GM19397 (cell line): ENCODE data around the gene UBE3C.
"Not testable (repeated sequence)": the region's sequence is repeated elsewhere in the genome, so short reads cannot be mapped to it uniquely, and the experiment has no call there.

Experiments used
- ATAC-seq: cut with Tn5 transposase; IDR thresholded peaks from one replicate; pipeline ENCODE4 v1.9.1; 2021; ENCODE audit warnings: mild to moderate bottlenecking, moderate library complexity; ENCODE audit not compliant: unreplicated experiment

UBE3C gene

DNA sequence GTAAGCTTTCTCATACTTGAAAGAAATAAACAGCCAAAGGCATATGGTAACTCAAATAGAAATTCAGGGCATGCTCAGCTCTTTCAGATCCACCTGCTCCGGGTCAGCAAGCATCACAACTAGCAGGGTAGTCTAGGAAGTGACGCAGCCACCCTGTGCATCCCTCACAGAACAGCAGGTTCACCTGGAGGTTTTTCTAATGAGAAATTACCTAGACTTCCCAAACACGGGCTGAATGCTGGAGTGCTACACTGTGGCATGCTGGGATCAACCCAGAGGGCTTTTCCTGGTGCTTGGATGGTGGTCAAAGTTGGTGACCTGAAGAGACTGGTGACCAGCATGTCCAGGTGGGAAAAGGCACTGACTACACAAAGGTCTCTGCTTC is 131.3 kb downstream of the UBE3C start:
- ATAC-seq, result no peak

DNA sequence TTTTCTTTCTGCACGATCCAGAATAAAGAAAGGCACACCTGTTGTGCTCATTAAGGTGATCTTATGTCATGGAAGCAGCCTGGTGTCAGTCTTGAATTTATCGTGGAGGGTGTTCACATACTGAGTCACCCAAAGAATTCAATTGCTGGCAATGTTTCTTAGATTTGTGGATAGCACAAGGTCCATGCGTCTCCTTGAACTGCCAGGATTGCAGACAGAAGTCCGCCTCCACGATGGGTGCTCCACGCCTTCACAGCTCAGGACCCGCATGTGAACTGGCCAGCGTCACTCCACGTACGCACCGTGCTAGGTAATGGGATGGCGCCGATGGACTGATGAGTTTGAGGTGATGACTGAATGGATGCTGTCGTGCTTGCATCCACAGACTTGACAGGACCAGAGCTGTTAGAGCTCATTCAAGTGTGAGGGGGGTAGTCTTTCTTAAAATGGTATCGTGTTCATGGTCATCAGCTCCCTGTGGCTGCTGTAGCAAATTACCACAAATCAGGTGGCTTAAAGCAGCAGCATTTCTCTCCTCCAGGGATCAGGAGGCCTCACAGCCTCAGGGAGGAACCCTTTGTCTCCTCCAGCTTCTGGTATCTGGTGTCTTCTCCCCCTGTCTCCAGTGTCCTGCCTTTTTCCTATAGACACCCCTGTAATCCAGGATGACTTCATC is 132.7 kb downstream of the UBE3C start:
- no peak for ATAC-seq

DNA sequence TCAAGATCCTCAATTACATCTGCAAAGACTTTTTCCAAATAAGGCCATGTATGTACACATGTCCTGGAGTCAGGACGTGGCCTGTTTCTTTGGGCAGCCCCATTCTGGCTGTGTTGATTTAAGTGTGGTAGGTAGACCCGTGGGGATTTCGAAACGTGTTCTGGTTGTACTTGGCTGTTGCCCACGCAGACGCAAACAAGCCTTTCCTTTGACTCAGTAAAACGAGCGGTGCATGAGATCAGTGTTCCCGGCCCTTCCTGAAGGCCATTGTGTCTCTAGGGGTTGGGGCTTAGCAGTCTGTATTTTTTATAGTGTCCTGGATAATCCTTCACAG is 133.2 kb downstream of the UBE3C start:
- ATAC-seq, result no peak

DNA sequence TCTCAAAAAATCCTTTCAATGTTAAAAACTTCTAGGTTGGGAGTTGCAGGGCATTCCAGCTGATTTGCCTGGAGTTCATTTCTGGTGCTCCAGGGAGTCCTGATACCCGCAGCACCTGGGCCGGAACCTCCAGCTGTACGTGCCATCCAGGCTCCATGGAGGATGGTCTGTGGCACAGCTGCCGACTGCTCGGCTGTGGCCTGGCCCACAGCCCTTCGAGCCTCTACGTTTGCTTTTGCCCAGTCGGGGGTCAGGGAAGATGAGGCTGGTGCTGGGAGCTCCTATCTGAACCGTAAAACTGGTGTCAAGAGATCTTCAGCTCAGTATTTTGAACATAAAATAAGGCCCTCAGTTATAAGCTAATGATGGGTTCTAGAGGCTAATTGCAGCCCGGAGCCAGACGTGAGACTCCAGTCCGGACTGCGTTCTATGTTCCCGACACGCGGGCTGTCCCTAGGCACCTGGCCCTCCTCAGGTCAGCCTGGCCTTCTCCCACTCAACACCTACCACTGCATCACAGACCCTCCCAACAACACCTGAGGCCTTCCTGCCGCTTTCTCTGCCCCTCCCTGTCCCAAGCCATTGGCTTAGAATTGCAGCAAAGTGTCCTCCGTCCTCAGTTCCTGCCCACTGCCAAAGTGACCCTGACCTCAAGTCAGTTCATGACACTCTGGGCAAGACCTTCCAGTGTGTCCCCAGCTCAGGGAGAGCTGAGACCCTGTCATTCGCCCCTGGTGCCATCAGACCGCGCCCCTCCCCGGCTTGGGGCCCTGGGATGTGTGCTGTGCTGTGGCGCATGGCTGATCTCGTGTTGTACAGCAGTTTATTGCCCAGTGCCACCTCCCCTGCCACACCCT is 133.9 kb downstream of the UBE3C start:
- no peak for ATAC-seq

DNA sequence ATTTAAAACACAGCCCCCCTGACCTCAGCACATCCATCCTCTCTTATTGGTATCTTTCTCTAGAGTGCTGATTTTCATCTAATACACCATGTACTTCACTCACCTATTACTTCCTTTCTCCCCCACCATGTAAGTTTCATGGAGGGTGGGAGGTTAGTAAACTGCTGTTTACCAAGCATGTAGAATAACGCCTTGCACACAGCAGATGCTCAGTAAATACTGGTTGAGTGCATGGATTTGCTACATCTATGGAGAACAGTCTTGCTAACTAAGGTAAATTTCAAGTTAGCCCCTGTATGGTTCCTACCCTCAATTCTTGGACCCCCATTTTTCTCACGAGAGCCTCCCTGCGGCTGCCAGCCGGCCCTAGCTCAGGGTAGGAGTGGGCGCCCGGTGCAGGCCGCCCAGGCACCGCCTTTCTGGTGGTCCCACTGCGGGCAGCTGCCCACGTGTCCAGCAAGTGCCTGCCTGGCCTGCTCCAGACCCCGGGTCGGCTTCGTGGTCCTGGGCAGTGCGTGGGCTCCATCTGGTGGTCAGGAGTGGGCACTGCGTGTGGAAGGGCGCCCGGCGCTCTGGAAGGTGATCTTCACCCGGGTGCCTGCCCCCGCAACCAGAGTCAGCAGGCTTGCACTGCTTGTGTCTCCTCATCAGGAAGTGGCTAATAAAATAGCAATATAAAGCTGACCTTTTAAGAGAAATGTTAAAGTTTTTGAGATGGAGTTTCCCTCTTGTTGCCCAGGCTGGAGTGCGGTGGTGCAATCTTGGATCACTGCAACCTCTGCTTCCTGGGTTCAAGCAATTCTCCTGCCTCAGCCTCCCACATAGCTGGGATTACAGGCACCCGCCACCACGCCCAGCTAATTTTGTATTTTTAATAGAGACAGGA is 134.7 kb downstream of the UBE3C start:
- ATAC-seq, result peak; percentile 75

DNA sequence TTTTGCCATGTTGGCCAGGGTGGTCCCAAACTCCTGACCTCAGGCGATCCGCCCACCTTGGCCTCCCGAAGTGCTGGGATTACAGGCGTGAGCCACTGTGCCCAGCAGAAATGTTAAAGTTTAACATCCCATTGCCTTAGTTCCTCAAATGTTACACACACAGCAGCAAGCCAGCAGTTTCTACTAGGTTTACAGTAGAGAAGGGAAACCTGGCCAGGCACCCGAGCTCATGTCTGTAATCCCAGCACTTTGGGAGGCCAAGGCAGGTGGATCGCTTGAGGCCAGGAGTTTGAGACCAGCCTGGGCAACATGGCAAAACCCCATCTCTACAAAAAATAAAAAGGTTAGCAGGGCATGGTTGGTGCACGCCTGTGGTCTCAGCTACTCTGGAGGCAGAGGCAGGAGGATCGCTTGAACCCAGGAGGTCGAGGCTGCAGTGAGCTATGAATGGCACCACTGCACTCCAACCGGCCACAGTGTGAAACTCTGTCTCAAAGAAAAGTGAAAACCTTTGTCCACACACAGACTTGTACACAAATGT is 135.4 kb downstream of the UBE3C start:
- not testable (repeated sequence) for ATAC-seq

DNA sequence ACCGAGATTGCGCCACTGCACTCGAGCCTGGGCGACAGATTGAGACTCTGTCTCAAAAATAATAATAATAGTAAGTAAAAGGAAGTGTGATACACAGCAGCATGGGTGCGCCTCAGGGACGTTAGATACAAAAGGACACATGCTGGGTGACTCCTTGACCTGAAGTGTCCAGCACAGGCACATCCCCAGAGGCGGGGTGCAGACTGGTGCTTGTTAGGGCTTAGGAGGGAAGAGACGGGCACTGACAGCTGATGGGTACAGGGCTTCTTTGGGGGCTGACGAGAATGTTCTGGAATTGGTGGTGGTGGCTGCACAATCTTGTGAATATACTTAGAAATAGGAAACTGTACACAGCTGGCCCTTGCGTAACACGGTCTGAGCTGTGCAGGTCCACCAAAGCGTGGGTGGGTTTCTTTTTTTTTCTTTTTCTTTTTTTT is 136.3 kb downstream of the UBE3C start:
- no peak for ATAC-seq

DNA sequence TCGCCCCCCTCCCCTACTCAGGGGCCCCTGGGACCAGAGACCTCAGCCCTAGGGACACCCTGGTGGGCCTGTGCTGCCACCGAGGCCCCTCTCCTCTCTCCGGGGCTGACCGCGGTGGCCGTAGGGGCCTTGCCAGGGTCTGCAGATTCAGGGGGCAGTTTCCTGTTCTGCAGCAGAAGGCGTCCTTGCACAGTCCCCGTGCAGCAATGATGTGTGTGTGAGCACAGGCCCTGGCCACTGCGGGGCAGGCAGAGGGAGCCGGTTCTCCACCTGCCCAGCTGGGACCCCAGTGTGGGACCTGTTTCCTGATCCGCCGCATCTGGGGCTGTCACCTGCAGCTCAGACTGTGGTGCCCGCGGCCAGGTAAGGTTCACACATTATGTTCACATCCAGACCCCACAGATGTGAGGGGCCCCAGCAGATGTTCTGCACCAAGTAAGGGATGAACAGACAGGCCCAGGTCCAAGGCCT is 137.4 kb downstream of the UBE3C start:
- ATAC-seq, result no peak

DNA sequence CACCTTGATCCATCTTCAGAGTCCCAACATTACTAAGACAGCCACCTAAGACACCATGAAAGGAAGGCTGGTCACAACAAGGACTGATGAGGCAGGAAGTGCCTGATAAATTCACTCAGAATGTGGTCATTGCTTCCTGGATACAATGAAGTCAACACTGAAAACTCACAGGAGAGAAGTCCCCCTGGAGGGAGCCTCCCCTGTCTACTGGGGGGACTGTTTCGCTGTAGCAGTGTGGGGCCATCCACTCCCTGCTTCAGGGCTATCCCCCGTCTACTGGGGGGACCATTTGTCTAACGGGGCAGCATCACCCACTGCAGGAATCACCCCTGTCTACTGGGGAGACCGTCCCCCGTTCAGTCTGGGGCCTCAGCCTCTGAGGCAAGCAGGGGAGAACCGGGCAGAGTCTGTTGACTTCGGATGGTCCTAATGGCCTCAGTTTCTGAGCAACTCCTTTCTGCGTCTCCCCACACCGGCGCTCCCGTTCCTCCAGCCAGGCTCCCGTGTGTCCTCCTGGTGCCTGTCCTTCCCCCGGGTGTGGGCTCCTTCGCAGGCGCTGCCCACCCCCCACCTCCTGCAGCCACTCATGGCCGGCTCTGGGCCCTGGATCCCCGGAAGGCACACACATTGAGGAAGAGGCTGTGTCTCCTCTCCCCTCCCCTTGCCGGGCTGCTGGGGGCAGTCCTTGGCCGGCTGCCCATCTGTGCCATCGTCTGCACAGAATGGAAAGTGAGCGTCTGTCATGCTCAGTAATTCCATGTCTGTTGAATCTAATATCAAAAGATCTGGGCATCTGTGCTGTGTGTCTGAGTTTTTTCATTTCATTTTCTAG is 138.2 kb downstream of the UBE3C start:
- no peak for ATAC-seq

DNA sequence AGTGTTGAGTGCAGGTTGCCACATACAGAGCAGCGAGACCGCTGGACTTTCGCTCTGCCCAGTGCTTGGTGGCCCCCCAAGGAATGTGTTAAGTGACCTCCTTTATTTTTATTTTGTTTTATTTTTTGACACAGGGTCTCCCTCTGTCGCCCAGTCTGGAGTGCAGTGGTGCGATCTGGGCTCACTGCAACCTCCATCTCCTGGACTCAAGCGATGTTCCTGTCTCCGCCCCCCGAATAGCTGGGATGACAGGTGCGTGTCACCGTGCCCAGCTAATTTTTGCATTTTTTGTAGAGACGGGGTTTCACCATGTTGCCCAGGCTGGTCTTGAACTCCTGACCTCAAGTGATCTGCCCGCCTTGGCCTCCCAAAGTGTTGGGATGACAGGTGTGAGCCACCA is 138.8 kb downstream of the UBE3C start:
- not testable (repeated sequence) for ATAC-seq

DNA sequence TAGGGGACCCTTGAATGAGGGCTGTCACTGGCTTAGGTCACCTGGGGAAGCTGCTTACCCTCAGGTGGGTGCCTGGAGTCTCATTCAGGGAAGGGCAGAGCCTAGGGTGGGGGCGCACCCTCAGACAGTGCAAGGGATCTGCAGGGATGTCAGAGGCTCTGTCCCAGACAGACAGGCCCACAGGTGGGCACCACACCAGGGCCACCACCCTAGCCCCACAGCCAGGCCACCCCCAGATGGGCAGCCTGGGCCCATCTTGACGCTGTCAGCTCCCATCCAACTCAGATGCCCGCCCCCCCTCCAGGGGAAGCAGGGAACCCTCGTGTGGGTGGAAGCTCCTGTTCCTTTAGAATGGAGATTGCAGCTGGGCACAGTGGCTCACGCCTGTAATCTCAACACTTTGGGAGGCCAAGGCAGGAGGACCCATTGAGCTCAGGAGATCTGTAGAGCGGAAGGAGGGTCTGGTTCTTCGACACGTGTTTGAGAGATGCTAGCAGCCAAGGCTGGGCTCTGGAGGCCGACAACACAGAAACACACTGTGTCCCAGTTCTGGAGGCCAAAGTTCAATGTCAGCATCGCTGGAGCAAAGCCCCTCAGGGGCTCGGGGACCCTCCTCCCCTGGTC is 139.6 kb downstream of the UBE3C start:
- no peak for ATAC-seq

DNA sequence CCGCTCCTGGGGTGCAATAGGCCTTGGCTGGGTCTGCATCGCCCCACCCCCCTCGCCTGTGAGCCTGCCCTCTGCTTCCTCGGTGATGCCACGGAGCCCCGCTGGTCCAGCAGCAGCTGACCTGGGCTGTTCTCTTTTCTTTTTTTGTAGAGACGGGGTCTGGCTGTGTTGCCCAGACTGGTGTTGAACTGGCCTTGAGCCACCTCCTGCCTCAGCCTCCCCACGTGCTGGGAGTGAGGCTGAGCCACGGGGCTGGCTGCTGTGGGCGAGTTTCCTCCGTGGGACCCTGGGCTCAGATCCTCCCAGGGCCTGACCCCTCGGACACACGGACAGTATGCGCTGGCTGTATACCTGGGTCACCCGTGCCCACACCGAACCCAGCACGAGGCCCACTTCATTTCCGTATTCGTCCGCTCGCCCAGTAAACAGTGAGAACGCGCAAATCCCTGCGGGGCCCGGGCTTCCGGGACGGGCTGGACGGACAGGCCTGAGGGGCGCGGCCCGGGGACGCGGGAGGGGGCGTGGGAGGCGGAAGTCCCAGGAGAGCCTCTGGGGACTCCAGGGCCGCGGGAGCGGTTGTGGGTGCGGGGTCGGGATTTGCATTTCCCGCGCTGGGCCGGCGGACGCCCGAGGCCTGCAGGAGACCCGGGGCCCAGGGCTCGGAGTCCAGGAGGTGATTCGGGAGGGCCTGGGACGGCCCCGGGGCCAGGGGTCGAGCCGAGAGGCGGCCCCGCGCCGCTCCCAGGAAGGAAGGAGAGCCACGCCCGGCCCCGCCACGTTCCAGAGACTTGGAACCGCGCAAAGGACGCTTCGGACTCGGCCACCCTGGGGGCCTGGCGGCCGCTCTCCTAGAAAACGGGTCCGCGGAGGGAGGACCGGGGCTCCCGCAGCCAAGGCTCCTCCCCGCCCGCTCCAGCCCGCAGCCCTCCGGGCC is 140.3 kb downstream of the UBE3C start:
- ATAC-seq, result peak; percentile 71

DNA sequence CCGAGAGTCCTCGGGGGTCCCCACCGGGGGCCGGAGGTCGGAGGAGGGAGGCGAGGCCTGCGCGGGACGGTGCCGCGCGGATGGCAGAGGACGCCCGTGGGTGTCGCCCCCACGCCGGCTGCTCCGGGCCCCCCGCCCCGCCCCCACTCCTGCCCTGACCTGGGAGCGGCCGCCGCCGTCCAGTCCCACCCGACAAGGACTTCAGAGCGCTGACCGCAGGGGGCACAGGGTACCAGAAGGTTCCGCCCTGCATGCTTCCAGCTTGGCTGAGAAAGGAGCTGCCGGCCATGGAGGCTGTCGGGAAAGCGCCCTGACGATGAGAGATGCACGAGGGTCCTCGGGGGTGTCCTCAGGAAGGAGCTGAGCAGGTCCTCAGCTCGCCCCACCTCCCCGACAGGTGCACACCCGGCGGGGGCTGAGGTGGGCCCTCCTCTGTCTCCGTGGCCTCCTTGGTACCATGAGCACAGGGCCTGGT is 141.1 kb downstream of the UBE3C start:
- ATAC-seq, result no peak

DNA sequence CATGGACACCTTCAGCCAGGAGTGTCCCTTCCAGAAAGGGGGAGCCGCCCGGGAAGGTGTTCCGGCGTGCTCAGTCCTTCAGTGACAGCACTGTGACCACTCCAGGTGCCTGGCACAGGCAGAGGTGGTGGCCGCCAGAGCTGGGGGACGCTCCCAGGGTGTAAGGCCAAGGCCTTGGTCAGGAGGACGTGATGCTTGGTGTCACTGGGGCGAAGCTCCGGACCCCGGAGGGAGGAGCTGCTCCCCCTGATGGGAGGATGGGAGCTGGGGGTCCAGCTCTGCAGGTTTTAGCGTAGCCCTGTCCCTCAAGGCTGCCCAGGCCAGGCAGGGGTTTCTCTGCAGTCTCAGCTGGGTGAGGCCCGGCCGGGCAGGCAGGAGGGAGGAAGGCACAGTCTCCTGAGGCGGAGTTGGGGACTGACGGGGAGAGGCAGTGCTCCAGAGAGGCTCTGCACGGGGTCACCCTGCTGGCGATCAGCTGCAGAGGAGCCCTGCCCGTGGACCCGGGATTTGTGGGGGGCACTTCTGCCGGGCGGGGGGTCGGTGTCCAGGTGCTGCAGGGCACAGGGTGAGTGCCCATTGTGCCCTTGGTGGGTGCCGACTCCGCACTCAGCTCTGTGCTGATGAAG is 141.6 kb downstream of the UBE3C start:
- no peak for ATAC-seq

DNA sequence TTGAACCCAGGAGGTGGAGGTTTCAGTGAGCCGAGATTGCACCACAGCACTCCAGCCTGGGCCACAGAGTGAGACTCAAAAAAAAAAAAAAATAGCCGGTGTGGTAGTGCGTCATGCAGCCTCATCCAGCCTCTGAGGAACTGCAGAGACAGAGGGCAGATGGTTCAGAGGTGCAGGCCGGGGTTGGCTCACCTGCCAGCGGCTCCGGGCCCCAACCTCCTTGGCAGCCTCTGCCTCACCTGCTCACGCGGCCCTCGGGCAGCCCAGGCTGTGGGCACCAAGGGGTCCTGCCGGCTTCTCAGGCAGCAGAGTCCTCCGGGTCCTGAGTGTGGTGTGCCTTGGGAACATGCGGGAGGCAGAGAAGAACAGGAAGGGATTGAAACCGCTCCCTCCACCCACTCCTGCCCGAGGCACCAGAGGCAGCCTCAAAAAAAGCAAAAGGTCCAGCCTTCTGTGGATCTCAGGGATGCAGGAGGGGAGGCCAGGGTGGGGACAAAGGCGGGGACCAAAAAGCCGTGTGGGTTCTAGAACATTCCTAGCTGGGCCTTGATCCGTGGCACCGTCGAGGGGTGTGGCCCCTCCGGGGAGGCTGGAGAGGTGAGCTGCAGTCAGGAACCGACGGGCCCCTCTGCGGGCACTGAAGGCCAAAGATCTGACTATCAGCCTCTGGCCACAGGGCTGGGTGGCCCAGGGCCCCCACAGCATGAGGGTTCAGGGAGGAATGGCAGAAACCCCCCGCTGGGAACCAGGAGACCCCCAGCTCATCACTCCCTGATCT is 142.7 kb downstream of the UBE3C start:
- ATAC-seq, result no peak

DNA sequence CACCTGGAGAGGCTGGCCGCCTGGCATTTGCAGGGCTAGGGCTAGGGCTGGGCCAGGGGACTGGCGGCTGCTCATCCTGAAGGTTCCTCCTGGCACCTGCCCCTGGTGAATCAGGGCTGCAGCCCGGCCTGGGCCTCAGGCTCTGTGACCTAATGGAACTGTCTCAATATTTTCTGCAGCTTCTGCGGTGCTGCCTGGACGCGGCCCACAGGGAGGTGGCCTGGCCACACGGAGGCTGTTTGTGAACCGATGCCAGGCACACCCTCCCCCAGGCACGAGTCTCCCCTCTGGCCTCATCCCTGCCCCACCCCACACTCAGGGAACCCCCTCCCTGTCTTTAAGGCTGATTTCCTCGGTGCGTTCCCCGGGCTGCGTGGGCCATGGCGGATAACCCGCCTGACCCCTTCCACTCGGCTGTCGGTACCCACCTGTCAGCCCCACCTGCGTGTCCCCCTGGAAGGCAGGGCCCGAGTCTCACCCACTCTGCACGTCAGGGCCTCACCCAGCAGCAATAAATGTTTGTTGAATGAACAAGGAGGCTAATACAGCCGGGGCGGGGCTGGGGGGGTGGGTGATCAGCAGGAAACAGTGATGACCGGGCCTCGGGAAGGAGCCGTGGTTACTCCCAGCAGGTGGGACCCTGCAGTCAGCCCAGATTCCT is 143.5 kb downstream of the UBE3C start:
- ATAC-seq, result no peak
